DMS 273 treated with DMSO at 0.1 percent for 48 hours (cell line): ENCODE data around the gene MRPS5.

Experiments
- DNase-seq: peaks from one replicate; lab custom pipeline; 2025; lab: John Stamatoyannopoulos, UW

Gene MRPS5

DNA sequence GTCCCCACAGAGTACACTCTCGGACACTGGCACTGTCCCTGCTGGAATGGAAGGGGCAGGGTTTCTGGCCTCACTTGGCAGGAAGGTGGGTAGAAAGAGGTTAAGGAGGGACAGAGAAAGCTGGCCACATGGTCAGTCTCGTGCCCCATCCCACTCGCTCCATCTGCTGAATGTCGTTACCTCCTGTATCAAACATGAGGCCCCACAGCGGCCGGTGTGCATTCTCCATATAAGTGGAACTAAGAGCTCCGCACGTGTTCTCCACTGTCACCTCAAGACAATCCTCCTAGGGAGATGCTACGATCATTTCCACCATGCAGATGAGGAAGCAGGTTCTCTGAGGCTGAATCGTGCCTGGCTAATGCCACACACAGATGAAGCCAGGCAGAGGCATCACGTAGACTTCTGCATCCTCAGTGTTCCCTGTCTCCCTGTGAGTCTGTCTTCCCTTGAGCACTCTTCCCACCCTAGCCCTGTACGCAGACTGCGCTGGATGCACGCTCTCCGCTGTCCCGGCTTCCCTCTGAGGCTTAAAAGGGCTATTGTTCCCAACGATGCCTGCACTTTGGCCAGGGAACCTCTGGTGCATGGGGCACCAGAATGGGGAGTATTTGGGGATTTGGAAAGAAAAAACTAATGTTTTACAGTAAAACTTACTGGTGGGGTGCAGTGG lies 61.0 kb downstream of the MRPS5 start:
- DNase-seq, result no peak

DNA sequence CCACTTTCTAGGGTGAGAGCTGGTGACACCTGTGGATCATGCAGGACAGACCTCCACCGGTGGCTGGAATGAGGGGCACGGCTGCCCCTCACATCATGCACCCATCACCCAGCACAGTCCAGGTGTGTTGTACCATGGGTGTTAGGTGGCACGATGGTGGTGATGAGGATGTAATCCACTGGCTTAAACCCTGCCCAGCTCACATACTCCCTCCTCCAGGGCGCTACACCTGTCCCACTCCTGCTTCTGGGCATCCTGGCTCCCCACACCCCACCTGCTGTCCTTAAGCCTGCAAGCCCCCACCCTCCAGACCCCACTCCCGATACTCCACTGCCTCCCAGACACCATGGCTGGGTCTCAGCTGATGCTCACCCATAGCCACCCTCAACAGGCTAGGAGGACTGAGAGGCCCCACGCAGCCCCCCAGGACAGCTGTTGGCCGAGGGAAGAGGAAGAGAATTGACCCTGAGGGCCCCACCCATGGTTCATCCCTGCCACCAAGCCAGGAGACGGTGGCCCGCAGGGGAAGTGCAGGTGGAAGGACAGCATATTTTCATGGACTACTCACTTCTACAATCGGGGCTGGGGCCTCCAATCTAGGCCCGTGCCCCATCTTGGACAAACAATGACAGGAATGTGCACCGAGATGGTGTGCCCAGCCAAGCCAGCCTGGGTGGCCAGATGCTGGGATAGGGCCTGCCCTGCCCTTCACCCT lies 61.8 kb downstream of the MRPS5 start:
- no peak for DNase-seq

DNA sequence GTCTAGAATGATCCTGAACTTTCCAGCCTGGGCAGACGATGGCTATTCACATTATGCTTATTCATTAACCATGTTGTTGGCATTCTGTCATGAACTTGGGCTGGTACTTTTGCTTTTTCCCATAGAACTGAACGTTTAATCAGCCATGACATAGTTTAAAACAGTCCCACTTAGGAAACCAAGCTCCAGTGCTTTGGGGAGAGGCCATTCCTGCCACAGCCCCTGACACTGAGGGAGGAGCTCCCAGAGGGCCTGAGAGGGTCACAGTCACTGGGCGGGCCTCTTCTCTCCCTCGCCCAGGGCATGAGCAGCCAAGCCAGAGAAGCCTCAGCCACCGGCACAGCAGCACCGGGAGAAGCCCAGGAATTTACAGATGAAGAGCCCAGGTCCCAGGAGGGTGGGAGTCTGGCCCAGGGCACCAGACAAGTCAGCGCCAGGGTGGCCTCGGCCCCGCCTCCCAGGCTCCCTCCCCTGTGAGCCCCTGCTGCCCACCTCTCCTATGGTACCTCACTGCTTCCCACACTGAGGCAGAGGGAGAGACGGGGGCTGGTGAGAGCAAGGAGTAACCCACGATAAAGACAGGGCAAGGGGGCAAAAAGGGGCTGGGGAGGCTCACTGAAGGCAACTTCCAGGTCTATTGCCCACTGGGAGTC lies 62.5 kb downstream of the MRPS5 start:
- no peak for DNase-seq

DNA sequence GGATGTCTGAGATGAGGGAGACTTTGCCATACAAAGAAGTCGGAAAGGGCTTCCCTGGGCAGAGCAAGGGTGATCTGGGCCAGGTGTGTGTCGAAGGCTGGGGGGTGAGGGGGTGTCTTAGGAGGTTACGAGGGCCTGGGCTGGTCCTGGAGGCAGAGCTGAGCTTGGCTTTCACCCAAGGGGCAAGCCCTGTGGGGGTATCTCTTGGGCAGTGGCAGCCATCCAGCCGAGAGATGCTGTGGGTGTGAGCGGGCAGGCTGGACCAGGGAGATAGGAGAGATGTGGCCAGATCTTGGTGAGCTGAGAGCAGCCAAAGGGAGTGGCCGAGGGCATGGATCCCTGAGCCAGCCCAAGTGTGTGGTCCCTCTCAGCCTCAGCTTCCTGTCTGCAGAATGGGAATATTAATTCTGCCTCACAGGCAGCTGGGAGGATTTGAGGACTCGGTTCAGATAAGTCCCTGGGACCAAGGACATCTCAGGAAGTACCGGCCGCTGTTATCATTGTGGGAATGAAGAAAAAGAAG lies 63.1 kb downstream of the MRPS5 start:
- no peak for DNase-seq

DNA sequence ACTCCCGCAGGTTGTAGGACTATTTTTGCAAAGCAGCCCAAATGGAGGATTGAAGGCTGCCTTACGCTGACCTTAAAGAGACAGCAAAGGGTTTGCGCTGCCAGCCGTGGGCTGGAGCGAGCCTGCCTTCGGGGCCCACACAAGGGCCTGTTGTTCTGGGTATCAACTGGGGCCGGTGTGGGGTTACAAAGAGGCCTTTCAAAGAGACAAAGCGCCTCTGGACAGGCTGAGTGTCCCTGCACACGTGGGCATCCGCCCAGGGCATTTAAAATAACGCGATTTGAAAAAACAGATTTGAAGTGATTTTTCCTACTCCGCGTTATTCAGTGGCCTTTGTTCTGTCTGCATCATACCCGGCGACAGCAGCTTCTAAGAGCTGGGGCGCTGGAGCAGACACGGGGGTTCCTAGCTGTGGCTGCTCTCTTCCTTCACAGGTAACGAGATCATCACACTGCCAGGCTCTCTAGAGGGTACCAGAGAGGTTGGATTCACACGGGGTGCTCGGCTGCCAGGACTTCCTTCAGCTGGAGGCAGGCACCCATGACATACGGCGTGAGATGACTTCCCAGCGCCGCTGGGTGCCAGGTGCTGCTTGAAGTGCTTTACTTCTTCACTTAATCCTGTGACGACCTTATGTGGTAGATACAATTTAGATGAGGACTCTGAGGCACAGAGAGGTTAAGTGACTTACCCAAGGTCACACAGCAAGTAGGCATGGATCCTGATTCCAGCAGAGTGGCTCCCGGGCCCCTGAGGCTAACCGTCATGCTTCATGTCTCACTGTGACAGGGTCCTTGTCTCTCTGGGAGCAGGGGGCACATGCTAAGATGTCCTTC lies 63.9 kb downstream of the MRPS5 start:
- no peak for DNase-seq

DNA sequence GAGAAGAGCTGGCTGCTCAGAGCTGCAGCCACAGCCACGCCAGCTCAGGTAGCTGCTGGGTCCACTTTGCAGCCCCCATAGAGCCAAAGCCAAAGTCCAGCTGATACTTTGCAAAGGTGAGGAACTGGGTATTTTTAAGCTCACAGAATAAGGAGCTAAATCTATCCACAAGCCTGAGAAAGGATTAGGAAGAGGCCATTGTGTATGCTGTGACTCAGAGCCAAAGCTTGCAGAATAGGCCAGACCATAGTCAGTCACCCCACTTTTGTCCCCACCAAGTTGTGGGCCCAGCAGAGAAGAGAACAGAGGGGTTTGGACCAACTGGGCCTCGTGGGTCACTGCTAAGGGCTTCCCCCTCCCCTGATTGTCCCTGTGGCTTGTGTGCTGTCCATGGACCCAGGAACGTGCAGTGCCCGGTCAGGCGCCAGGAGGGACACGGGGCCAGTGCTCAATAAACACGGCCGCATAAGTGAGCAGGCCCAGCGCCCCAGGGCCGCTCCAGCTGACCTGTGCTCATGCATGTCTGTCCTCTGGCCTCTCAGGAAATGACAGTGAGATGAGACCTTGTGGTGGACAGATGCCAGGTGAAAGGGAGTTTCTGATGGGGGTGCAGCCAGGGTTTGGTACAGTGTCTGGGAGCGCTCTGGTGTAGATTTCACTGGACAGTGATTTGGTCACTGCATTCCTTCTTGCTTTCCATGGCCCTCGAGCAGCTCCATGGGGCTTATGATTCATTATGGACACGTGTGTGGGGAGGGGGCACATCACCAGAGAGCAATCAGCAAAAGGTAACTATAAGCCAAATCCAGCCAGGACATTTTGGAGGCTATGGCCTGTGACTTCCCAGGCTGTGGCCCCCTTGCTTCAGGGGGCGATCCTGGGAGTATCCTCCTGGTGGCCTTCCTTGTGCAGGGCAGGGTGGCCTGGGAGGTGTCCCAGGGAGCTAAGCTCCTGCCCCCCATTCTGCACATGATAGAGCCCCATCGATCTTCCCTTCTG lies 64.8 kb downstream of the MRPS5 start:
- DNase-seq, result no peak

DNA sequence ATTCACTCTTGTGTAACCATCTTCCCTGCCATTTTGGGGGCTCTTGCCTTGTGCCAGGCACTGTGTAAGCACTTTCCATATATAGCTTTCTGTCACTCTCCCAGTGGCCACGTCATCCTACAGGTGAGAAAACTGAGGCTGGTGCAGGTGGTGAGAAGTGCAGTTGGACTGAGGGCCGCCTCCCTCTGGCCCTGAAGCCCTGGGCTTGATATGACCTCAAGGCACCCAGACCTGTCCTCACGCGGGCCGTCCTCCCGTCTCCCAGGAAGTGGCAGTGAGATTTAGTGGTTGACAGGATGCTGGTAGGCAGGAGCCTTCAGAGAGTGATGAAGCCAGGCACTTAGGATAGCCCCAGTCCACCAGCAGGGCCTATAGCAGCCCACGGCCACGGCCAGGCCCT lies 65.6 kb downstream of the MRPS5 start:
- DNase-seq, result no peak

DNA sequence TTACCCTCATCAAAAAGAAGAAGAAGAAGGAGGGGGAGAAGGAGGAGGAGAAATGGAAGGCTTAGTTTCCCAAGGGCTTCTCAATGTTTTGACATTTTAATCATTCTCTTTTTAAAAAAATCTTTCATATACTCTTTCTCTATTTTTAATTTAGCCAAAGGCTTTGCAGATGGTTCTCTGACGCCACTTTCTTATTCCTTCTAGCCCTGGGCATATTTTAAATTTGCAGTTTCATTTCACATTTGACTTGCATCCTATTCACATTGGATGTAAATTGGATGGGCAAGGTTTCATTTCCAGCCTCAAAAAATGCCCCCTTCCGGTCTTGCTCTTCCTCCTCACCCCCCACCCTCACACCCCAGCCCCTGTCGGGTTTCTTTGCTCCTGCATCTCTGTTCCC lies 66.3 kb downstream of the MRPS5 start:
- no peak for DNase-seq

DNA sequence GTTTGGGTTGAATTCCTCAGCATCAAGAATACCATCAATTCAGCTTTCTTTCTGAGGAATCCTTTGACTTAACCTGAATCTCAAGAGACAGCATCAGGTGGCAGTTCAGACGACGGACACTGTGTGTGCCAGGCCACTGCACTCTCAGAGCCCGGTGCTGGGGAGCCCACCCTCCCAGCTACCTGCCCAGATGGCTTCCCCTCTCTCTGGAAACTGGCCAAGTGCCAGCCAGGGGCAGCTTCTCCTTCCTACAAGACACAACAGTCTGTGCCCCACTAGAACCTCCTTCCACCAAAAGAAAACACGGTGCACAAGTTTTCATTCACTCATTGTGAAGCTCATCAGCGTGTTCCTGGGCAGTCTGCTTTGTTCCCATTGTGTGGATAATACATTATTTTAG lies 67.6 kb downstream of the MRPS5 start:
- no peak for DNase-seq

DNA sequence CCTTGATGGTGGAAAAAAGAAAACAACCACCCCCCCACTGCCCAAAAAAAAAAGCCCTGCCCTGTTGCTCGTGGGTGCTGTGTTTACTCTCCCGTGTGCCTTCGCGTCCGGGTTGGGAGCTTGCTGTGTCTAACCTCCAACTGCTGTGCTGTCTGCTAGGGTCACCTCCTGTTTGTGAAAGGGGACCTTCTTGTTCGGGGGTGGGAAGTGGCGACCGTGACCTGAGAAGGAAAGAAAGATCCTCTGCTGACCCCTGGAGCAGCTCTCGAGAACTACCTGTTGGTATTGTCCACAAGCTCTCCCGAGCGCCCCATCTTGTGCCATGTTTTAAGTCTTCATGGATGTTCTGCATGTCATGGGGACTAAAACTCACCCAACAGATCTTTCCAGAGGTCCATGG lies 68.1 kb downstream of the MRPS5 start:
- no peak for DNase-seq

DNA sequence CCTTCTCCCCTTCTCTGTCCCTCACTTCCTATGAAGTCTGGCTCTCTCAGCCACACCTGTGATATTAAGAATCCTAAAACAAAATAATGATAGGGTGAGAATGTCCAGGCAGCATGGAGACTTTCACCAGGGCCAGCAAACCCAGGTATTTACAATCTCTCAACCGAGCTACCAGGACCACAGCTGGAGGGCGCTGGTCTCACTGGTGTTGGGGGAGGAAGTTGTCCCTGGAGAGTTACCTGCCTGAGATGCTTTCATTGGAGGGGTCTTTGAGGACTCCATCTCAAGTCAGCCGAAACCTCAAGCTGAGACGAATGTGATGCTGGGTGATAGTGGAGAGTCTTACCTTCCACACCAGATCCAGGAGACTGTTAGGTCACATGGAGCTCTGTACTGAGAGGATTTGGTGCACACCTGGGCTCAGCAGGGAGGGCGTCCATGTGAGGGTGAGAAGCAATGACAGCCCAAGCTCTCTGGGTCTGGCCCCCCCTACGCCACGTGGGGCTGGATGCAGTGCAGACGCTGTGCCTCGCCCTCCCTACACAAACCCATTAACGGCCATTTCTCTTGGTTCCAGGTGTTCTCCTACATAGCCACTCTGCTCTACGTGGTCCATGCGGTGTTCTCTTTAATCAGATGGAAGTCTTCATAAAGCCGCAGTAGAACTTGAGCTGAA lies 68.7 kb downstream of the MRPS5 start:
- no peak for DNase-seq

DNA sequence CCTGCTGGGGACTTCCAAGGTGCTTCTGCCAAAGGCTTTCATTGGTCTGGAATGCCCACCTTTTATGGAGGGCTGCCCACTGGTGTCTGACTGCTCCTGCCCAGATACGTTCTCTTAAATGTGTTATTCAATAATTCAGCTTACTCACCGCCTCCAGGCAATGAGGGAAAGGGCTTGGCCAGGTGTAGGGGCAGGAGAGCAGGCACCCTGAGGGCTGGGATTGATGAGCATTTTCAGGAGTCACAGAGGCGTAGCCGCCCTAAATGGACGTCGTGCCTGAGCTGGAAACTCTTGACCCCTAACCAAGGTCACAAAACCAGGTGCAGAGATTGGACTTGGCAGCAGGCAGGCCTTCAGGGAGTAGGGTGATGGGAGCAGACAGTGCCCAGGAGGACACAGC lies 69.3 kb downstream of the MRPS5 start:
- no peak for DNase-seq

DNA sequence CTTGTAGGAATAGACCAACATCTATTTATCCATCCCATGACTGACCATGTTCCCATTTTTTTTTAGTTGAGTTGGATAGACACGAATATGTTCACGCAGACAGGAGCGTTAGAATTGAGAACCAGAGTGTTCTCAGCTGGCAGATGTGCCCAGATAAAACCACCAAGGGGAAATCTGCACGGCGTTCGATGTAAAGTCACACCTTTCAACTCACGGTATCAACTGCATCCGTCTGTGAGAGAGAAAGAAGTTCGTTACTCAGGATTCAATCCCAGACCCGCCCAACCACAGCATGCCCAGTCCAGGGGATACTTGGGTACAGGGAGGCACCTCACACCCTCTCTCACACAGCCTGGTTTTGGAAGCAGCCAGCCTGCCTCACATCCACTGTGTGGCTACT lies 70.0 kb downstream of the MRPS5 start:
- no peak for DNase-seq

DNA sequence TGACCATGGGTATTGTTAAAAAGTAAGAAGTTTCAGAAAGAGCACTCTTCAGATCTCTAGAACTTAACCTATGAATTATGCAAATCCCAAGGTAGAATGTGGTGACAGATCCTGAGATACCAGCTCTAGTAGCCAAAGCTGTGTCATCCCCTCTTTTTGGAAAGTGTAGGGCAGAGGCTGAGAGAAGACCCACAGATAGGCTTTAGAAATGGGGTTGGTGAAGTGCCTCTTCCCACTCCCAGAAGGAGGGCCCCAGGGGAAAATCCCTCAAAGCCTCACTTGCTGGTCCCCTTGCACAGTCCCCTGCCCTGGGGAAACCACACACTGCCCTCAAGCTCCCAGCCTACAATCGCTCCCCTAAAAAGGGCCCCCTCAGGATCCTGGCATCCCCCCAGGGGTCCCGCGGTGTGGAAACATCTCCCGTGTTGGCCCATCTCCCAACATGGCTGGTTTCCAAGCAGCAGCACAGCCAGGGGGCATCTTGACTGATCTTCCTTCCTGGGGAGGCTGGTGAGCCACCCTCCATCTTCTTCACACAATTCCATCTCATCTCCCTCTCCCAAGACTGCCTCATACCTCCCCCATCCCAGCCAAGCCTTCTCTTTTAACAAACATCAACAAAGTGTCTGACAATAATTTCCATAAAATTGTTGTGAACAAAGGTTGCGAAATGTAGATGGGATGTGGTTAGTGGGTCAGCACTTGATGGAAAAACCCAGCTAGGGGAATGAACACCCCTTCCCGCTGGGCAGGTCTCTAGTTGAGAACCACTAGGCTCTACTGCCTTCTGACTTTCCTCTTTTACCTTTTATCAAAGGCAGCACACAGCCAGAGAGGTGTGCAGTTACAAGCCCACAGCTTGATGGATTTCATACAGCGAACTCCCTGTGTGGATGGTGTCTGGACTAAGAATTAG lies 71.0 kb downstream of the MRPS5 start:
- no peak for DNase-seq

DNA sequence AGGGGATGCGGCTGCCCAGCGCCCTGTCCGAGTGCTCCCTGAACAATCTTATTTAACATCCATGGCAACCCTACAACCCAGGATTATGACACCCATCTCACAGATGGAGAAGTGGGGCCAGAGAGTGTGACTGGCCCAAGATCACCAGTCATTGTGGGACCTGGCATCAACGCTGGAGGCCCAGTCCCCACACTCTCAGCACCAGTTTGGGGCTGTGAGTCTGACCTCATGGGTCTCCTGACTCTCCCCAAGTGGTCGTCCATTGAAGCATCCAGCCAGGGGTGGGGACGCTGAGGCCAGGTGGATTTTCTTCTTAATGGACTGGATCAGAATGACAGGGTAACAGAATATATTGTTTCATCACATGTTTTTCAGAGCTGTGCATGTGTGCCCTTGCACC lies 71.6 kb downstream of the MRPS5 start:
- no peak for DNase-seq

DNA sequence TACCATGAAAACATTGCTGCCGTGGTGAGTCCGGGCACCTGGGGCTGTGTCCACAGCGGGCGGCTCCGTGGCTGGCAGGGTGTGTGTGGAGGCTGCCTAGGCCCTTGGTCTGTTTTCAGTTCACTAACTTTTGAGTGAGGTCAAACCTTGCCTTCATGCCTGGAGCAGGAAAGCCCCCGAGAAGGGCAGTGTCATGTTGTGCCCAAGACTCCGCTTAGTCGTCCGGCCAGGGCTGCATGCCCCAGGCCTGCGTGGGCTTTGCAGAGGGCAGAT lies 72.0 kb downstream of the MRPS5 start:
- no peak for DNase-seq

DNA sequence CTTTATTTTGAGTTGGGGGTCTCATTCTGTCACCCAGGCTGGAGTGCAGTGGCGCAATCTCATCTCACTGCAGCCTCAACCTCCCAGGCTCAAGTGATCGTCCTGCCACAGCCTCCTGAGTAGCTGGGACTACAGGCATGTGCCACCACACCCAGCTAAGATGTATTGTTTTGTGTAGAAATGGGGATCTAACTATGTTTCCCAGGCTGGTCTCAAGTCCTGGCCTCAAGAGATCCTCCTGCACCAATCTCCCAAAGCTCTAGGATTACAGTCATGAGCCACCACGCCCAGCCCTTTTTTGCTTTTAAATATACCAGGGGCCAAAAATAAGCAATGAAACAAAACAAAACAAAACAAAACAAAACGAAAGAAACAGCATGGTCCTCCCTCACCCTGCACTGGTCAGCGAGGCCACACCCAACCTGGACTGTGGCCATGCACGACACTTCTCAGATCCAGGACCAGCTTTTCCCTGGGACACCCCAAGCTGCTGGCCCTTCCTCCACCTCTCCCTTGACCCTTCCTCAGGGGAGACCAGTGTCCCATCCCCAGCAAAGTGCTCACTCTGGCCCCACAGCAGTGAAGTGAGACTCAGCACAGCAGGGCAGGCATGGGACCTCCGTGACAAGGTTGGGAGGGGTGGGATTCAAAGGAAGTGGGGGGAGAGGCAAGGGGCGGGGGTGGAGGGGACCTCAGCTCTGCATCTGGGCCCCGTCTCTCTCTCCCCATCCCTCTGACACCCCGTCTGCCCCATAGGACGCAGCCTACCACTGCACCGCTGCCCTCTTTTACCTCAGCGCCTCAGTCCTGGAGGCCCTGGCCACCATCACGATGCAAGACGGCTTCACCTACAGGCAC lies 72.6 kb downstream of the MRPS5 start:
- DNase-seq, result no peak

DNA sequence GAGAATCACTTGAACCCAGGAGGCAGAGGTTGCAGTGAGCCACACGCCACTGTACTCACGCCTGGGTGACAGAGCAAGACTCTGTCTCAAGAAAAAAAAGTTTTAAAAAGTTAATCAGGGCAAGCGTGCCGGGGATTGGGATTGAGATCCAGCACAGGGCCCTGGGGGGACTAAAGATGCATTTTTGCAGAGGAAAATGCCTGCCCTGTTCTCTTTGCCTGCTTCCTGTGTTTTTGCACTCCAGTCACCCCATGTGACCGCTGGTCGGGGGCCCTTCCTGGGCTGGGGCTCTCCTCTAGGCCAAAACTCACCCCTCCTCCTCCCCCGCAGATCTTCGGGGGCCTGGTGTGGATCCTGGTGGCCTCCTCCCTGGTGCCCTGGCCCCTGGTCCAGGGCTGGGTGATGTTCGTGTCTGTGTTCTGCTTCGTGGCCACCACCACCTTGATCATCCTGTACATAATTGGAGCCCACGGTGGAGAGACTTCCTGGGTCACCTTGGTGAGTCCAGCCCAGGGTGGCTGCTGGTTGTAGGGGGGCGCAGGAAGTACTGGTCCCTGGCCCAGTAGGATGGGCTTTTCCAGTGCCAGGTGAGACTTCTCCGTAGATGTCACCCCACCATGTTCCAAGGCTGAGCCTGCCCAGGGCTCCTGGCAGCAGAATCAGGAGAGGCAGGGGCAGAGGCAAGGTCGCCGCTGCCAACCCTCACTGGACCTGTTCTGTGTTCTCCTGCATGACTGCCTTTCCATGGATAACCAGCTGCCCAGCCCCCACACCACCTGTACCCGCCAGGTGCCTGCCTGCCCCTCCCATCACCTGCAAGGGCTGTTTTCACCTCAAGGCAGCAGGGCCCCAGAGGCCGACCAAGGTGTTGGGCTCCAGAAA lies 73.7 kb downstream of the MRPS5 start:
- no peak for DNase-seq
